Islet precursor cell (in vitro differentiated cells): ENCODE measurements around the gene OR10H5.
"Not testable (repeated sequence)": the region's sequence is repeated elsewhere in the genome, so short reads cannot be mapped to it uniquely, and the experiment has no call there.

ENCODE experiments used
- DNase-seq: peaks from one replicate; pipeline ENCODE4 v3.0.0-alpha.2; 2018

OR10H5 gene, protein sequence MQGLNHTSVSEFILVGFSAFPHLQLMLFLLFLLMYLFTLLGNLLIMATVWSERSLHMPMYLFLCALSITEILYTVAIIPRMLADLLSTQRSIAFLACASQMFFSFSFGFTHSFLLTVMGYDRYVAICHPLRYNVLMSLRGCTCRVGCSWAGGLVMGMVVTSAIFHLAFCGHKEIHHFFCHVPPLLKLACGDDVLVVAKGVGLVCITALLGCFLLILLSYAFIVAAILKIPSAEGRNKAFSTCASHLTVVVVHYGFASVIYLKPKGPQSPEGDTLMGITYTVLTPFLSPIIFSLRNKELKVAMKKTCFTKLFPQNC

DNA sequence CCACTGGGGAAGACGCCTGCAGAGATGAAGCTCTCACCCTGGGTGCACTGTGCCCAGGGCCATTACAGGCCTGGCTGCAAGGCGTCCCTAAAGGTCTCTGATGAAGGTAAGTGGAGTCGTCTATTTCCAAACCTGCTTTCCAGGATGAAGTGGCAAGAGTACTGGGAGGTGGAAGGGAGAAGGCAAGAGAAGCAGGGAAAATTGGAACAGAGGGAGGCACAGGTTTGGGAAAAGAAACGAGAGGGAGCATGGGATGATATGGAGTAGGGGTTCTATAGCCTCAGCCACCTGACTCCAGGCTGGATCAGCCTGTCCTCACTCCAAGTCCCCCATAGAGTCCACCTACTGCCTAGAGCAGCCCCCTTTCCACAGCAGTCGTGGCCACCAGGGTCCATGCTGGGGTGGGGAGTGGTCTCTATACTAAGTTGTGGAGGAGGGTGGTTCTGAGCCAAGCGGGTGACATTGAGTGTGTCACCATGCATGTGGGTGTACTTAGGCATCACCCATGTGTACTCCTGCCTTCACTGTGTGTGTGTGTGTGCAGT, at the start of gene OR10H5:
Gene OR10H5, plus strand, starts transcription at position 51 of the 545 bp plus-strand sequence. CDS start 6,388 bp downstream, outside the sequence.
- DNase-seq = no peak

DNA sequence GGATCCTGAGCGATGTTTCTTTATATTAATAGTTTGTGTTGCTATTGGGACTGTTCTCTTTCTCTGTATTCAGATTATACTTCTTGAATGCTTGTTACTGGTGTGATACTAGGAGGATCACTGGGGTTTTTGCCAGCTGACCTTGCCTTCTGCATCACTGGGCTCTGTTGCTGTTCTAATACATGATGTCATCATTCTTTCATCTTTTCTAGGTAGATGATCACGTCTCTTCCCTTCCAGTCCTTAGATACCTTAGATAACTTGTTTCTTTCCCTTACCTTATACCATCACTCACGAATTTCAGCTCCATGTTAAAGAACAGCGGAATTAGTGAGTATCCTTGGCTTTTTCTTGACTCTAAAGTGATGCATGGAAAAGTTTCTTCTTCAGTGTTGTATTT, 49.7 kb upstream of the OR10H5 start, which contains the start of gene OR10H3:
Gene OR10H3, plus strand, starts transcription at position 264 of the 400 bp plus-strand sequence. CDS start 3,408 bp downstream, outside the sequence.
- no peak for DNase-seq

DNA sequence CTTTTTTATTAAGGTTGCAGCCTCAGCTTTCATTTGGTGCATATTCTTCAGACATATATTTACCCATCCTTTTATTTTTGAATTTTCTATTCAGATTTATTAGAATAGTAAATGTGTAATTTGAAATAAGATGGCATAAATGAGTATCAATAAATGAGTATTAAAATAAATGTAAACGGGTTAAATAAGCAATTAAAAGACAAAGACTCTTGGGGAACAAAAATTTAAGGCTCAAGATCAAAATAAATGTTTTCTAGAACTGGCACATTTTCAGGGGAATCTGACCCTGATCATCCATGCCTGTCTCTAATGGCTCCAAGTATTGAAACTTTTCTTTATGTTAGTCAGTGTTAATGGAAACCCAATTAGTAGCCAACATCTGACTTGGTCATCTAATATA, 46.7 kb upstream of the OR10H5 start:
- no peak for DNase-seq

DNA sequence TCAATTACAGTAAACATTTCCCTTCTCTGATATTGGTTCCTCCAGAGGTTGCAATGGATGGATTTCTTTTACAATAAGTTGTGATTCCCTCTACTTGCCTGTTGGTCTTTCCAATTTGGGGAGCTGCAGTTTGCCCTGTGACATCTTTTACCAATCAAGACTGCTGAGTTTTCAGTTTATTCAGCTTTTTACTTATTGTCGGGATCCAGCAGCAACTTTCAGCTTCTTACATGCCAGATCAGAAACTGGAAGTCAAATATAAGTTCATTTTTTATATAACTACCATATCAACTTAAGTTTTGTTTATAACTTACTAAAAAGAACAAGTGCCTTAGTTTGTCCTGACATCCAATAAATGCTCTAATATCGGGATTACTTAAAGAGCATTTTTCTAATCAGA, 39.2 kb upstream of the OR10H5 start:
- DNase-seq = no peak

DNA sequence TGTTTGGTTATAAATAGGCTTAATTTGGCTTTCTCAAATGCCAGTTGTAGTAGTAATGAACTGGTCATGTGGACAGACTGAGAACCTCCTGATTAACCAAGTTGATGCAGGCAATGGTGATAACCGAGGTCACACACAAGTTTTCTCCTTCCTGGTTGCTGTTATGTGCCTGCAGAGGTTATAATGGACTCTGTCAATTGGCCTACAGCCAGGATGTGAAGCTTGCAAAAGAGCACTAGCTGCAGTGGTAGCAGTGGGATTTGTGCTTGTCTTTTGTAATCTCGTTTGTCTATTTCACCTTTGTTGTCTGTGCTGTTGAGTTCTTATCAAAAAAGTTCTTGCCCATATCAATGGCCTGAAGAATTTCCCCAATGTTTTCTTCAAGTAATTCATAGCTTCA, 29.1 kb upstream of the OR10H5 start:
- no peak for DNase-seq

DNA sequence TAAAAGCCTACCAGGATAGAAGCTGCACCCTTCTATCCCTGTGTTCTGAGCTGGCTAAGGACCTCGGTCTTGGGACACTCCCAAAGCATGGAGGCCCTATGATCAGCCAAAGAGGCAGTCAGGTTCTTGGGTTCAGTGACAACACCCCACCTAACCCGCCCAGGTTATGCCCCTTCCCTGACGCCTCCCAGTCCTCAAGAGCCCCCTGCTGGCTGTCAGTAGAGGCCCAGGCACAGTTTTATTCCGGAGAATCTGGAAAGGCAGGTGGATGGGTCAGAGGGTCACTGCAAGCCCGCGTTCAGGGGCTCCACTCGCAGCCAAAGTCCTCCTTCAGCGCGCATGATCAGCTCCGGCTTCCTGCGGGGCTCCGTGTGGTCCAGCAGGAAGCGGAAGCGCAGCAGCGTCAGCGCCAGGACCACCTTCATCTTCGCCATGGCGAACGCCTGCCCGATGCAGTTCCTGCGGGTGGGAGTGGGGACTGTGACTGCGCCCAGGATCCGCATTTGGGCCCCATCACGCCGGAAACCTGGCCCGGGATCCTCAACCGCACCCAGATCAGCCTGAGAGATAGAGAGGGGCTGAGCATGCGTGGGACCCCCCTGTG, 27.4 kb upstream of the OR10H5 start:
- DNase-seq = no peak

DNA sequence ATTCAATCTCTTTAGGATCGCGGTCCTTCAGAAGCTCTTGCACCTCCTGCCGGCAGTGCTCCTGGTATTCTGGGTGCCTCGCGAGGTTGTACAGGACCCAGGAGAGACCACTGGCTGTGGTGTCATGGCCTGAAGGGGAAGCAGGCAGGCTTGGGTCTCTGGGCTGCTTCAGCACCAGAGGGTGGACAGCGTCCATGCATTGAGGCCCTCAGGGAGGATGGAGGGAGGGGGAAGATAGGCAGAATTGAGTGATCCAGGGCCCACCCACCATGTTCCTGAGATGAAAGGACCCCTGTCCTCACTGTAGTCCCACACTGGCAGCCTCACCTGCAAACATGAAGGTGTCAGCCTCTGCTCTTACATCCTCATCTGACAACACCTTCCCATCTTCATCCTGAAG, 17.9 kb upstream of the OR10H5 start:
- DNase-seq = no peak

DNA sequence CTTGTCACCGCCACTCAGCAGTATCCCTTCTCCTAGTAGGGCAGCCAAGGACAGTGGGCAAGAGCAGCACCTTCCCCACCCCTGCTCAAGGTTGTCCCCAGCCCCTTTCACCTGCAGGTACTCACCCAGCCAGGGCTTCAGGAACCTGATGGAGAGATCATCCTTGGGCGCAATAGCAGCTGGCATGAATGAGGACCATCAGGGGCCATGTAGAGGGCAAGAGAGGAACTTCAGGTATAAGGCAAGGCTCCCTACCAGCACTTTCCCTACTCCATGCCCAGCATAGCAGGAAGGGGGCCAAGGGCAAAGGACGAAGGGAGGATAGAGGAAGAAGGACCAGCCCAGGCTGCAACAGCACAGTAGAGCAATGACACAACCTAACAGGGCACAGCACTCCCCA, 13.3 kb upstream of the OR10H5 start:
- not testable (repeated sequence) for DNase-seq

DNA sequence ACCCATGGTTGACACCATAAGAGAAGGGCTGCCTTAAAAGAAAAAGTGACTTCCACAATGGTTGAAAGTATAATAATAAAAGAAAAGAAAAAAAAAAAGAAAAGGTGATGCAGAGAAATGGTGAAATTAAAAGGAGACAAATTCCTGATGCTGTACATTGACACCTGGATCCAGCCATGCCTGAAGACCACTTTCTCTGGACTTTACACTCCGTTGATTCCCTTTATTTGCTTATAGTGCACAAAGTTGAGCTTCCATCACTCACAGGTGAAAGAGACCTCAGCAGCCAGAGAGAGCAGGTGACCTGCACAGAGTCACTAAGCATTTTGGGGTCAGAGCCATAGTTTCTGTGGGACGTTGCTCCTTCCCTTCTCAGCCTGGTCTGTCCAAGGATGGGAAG, 12.2 kb upstream of the OR10H5 start:
- no peak for DNase-seq

DNA sequence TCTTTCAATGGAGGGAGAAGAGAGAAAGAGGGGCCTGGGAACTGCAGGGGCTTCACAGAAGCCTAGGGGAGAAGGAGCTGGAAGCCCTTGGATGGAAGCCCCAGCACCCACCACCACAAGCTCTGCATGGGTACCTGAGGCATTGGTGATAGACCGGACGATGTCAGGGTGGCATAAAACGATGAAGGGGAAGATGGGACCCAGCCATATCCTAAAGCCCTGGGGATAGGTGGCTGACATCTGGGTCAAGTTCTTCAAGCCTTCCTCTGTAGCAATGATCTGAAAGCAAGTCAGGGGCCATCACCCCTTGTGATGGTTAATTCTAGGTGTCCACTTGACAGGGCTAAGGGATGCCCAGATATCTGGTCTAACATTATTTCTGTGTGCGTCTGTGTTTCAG, 11.2 kb upstream of the OR10H5 start:
- no peak for DNase-seq

DNA sequence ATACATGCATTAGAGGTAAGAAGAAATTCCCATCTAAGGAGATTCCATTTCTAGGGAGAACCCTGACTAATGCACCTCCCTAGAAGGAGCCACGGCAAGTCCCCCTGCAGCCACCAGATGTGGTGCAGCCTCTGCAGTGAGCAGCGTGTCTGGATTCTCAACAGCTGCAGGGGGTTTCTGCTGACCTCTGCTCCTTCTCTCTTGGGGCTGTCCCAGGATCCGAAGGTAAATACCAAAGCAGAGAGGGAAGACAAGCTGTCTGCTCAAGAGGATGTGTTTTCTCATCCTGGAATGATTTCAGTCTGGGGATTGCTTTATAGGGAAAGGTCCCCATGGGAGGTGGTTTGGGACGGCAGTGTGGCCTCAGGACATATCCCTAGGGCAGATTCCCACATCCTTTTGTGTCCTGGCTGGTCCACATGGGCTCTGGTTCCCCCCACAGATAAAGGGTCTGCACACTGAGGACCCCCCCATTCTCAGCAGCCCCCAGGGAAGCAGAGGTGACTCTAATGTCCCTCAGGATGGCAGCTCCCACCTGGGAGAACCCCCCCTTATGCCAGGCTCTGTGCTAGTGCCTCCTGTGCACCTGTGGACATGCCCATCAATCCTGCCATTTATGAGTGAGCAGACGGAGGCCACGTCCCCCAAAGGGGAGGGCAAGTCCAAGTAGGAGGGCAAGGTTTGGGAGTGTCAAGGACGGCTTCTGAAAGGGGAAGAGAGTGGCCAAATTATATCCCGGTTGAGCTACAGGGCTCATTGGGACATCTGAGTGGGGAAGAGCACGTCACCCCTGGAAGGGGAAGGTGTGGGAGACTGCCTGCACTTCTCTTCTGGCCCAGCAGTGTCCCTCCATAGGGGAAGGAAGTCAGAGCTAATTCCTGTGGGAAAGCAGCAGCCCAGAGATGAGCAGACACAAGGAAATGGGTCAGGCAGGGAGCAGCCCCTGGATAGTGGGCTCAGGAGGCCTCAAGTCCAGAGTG, 10.2 kb upstream of the OR10H5 start:
- DNase-seq = no peak

DNA sequence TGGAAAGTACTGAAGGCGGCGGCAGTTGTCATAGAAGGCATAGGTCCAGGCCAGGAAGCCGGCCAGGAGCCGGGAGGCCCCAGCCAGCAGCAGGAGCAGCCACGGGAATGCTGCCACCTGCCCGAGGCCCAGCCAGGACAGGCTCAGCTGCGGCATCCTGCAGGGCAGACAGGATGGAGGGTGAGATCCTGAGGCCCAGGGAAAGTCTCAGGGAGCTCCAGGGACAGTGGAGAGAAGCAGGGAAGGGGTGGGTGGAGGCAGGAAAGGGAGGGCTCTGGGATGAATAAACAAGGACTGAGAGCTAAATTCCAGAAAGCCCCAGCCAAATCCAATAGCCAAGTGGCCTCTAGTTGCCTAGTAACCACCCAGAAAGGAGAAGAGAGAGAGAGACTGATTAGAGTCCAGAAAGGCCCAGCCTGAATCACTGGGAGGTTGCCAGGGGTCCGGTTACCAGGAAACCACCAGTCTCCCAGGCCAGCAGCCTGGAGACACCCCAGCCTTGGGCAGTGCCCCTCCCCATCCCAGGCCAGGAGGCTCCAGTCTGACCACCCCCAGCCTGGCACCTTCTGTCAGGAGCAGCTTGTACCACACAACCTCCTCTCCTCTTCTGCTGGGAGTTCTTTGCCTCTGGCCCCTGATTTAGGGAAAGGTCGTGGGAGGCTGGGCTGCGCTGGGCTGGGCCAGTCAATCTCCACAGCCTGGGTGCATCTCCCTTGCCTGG, 7.5 kb upstream of the OR10H5 start:
- no peak for DNase-seq

DNA sequence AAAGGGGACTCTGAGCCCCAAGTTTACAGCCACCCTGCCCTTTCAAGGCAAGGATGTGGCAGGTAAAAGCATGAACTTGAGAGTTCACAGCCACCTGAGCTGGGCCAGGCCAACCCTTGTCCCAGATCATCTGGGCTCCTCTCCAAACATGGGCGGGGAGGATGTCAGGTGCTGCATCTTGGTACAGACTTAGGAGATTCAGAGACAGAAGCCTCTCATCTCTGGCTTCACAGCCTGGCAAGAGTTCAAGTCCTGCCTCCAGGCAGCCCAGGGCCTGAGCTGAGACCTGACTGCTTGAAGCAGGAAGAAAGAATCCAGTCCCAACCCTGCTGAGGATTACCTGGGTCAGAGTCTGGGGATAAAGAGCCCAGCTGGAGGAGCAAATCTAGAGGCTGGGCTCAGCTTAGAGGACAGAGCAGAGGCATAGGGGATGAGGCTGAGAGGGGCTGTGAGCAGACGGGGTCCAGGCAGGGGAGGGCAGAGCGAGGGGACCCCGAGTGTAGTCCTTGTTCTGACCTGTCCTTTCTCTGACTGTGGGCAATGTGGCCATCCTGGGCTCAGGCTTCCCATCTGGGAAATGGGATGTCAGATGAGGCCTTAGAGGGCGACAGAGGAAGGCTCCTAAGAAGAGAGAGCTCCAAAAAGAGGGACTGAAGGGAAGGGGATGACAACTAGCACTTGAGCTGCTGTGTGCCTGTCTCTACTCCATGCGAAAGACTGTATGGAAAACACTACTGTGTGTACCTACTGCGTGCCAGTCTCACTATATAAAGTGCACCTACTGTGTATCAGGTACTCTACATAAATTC, 6.6 kb upstream of the OR10H5 start:
- DNase-seq = no peak

DNA sequence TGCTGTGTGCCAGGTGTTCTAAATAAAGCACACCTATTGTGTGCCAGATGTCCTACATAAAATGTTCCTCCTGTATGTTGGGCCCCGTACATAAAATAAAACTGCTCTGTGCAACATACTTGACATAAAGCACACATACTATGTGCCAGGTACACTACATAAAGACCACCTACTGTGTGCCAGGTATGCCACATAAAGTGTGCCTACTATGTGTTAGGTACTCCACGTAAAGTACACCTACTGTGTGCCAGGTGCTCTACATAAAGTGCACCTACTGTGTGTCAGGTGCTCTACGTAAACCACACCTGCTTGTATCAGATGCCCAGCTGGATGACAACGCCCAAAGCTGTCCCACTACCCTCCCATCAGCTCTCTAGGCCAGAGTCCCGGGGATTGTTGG, 5.8 kb upstream of the OR10H5 start:
- no peak for DNase-seq

DNA sequence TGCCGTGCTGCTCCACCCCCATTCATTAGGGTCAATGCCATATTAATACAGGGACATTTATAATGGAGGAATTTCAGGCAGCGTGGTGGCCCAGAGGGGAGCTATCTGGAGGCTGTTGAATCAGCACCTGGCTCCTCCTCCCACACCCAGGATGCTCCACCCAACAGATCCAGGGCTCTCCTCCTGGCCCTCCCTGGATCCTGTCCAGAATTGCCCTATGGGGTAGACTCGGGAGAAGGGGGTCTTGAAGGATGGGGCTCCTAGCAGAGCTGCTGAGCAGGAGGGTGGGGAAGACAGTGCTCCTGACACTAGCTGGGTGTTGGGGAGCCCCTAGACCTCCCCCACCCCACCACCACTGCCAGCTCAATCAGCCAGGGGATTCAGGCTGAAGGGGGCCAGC, 5.2 kb upstream of the OR10H5 start:
- no peak for DNase-seq

DNA sequence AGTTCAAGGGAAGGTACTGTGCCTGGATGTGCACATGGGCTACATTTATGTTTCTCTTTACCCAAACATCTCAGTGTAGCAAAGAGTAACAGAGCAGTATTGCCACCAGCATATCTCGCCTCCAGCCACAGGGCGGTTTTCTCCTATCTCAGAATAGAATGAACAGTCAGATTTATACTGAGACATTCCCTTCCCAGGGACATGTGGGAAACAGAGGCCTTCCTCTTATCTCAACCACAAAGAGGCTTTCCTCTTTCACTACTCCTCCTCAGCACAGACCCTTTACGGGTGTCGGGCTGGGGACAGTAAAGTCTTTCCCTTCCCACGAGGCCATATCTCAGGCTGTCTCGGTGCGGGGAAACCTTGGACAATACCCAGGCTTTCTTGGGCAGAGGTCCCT, 4.6 kb upstream of the OR10H5 start:
- DNase-seq = not testable (repeated sequence)

DNA sequence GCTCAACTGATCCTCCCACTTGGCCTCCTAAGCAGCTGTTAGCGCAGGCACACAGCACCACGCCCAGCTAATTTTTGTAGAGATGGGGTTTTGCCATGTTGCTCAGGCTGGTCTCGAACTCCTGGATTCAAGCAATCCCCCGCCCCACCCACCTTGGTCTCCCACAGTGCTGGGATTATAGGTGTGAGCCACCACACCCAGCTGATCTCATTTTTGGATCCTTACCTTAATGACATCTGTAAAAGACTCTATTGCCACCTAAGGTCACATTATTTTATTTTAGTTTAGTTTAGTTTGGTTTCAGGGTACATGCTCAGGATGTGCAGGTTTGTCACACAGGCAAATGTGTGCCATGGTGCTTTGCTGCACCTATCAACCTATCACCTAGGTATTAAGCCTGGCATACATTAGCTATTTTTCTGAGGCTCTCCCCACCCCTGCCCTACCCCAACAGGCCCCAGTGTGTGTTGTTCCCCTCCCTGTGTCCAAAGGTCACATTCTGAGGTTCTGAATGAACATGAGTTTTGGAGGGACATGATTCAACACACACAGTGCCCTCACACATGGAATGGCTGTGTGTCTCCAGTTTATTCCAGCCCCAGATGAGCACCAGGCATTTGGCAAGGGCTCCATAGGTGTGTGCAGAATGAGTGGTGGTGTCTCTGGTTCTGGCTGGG, 1.3 kb downstream of the OR10H5 start:
- no peak for DNase-seq

DNA sequence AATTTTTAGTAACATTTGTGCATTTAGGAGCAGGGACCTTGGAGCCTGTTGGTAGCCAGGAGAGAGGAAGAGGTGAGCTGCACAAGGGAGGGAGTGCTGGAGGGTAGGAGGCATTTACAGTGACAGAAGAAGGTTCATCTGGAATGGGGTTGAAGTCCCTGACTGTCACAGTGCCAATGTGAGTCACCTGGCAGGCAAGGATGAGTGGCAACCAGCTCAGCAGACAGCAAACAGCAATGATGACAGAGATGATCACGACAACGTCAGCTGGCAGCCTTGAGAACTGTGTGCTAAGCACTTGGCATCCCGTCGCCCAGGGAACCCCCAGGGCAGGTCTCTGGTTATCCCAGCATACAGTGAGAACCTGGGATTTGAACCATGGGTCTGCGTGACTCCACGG, 2.6 kb downstream of the OR10H5 start:
- DNase-seq = no peak

DNA sequence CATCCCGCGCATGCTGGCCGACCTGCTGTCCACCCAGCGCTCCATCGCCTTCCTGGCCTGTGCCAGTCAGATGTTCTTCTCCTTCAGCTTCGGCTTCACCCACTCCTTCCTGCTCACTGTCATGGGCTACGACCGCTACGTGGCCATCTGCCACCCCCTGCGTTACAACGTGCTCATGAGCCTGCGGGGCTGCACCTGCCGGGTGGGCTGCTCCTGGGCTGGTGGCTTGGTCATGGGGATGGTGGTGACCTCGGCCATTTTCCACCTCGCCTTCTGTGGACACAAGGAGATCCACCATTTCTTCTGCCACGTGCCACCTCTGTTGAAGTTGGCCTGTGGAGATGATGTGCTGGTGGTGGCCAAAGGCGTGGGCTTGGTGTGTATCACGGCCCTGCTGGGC, 6.8 kb downstream of the OR10H5 start:
- not testable (repeated sequence) for DNase-seq

DNA sequence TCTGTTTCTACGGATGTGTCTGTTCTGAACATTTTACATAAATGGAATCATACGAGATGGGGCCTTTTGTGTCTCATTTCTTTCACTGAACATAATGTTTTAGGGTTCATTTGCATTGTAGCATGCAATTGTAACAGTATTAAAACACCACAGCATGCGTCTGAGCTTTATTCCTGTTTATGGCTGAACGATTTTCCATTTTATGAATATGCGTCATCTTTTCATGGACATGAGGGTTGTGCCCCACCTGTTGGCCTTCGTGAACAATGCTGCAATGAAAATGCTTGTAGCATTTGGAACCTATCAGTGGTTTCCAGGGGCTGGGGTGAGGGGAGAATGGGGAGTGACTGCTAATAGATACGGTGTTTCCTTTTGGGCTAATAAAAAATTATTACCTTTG, 22.9 kb downstream of the OR10H5 start:
- DNase-seq = no peak

DNA sequence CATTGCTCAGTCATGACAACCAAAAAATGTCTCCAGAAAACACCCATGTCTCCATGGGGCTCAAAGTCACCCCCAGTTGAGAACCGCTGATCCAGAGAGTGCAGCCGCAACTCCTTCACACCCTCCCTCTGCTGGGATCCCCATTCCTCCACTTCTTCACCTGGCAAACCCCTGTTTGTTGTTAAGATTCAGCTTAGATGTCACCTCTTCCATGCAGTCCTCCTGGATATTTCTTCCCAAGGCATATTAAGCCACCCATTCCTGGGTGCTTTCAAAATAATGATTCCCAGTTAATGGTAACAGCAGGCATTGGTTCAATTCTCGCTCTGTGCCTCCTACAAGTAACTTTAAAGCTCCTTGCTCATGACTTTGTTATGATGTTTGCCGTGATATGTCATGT, 24.0 kb downstream of the OR10H5 start:
- DNase-seq = no peak
